Bronchial epithelial cell (primary cell): ENCODE data around the gene POLR2A. TPM values are rescaled to one million over a fixed set of nuclear protein-coding genes. Genes with fewer than 3 reads are reported as not detected.
"Not testable (repeated sequence)": the region's sequence is repeated elsewhere in the genome, so short reads cannot be mapped to it uniquely, and the experiment has no call there.

Experiments
- DNase-seq: peaks from one replicate; pipeline ENCODE4 v3.0.0-alpha.2; 2010; ENCODE audit warnings: low read depth
- FAIRE-seq: peaks from 2 replicates; lab custom pipeline; 2011; peaks lifted over from hg19 to GRCh38; lab: Jason Lieb, UNC
- H3K27me3 ChIP-seq: 2 replicates; pipeline ENCODE4 v1.5.1; 2011; ENCODE audit warnings: low read length; ENCODE audit not compliant: control insufficient read depth, insufficient read depth
- H3K36me3 ChIP-seq: 2 replicates; pipeline ENCODE4 v1.5.1; 2011; ENCODE audit warnings: low read length; ENCODE audit not compliant: control insufficient read depth, insufficient read depth
- H3K4me3 ChIP-seq: 2 replicates; pipeline ENCODE4 v1.5.1; 2011; ENCODE audit warnings: mild to moderate bottlenecking, low read depth, low read length, control low read depth
- CTCF ChIP-seq: IDR thresholded peaks from 2 replicates; pipeline ENCODE4 v1.5.1; 2011; ENCODE audit warnings: mild to moderate bottlenecking, moderate library complexity, low read length, control low read depth, inconsistent platforms; ENCODE audit not compliant: insufficient read depth, severe bottlenecking
- total RNA-seq: library from RNA; depleted of rRNA; stranded (reverse); fragments of >200 nt; gene quantifications from 2 replicates; pipeline ENCODE4 v1.2.1, GENCODE V29; 2014

Gene POLR2A
- total RNA-seq, 1 donor from 2014 or later, result 38.4 TPM

DNA sequence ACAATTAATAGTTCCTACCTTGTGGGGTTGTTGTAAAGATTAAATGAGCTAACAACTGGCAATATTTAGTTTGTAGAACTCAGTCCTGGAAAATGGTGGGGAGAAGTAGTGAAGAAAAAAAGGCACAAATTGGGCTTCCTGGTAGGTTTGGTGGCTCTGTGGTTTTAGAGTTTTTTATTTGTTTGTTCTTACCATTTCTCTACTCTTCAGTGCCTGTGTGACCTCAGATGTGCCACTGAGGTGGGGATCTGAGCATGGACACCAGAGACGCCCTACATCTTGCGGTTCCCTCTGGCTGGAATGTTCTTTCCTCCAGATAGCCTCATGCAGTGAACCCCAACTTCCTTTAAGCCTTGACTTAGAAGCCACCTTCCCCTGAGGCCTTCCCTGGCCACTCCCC lies 12.4 kb upstream of the POLR2A start:
- peaks cover 6% of the 10 kb centered on the region for H3K36me3 ChIP-seq
- FAIRE-seq, result peak; percentile 50
- TF ChIP-seq CTCF, result no peak

DNA sequence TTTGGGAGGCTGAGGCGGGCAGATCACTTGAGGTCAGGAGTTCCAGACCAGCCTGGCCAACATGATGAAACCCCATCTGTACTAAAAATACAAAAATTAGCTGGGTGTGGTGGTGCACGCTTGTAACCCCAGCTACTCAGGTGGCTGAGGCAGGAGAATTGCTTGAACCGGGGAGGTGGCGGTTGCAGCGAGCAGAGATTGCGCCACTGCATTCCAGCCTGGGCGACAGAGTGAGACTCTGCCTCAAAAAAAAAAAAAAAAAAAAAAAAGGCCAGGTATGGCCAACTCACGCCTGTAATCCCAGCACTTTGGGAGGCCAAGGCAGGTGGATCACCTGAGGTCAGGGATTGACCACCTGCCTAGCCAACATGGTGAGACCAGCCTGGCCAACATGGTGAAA lies 9.4 kb upstream of the POLR2A start:
- FAIRE-seq, DNase-seq, H3K27me3 ChIP-seq, H3K36me3 ChIP-seq, H3K4me3 ChIP-seq: not testable (repeated sequence)

More for the DNA sequence above, 12.4 kb upstream of the POLR2A start:
- no peaks in the 10 kb centered on the region for H3K27me3 ChIP-seq
- no peak overlapping the region for H3K4me3 ChIP-seq
- DNase-seq, result no peak

DNA sequence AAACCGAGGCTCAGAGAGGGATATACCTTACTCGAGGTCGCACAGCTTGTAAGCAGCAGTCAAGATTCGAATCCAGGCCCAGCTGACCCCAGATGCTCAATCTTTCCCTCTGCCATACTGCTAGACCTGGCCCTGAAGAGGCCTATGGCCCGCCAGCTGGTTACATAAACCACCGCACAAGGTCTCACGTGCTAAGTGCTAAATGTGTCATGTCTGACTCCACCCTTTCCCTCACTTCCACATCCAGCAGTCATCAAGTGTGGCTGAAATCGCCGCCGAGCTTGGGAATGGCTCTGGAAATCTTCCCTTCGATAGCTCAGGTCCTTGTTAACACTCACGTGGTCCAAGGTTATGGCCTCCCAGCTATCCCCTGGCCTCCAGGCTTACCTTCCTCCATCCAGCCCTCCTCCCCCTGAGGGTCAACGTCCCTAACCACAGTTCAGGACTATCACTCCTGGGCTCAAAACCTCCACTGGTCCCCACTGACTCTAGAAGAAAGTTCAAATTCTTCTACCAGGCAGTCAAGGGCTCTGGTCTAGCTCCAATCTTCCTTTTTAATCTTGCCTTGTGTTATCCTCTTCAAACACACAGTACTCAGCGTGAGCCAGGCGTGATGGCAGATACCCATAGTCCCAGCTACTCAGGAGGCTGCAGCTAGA lies 8.3 kb upstream of the POLR2A start:
- Histone ChIP-seq H3K4me3 (no peak overlapping the region), H3K36me3 (peaks cover 1% of the 10 kb centered on the region), H3K27me3 (no peaks in the 10 kb centered on the region)
- DNase-seq, result peak; percentile 57
- FAIRE-seq, result no peak
- TF ChIP-seq CTCF, result no peak

DNA sequence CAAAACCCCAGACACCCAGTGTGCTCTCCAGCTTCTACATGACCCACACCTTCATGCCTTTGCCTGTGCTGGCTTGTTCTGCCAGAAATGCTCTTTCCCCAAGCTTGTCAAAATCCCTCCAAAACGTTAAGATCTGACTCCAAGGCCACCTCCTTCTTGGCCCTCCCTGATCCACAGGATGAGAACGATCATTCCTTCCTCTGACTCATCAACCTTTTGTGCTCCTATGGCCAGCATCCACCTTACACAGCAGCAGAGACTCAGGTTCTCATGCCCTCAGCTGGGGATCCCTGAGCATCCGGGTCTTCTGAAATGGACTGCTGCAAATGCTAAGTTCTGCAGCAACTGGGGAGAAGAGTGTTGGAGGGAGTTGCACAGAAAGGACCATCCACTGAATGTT lies 7.7 kb upstream of the POLR2A start:
- FAIRE-seq (peak; percentile 76), DNase-seq (peak; percentile 98)
- H3K27me3 ChIP-seq, result no peaks in the 10 kb centered on the region
- H3K36me3 ChIP-seq, result peaks cover under 1% of the 10 kb centered on the region
- TF ChIP-seq CTCF, result no peak
- no peak overlapping the region for H3K4me3 ChIP-seq

DNA sequence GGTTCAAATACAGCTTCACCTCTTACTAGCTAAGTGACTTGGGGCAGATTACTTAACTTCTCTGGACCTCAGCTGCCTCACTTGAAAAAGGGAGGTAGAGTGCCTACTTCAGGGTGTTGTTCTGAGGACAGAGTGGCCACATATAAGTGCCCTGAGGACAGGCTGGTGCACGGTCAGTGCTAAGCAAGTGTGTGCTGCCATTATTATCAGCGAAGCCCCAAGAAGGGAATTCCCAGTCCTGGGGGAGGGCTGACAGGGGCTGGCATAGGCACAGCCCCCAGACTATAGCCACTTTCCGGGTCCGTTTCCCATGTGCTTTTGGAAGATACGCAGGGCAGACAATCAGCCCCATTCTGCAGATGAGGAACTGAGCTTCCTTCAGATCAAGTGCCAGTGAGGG lies 7.2 kb upstream of the POLR2A start:
- no peak for TF ChIP-seq CTCF

DNA sequence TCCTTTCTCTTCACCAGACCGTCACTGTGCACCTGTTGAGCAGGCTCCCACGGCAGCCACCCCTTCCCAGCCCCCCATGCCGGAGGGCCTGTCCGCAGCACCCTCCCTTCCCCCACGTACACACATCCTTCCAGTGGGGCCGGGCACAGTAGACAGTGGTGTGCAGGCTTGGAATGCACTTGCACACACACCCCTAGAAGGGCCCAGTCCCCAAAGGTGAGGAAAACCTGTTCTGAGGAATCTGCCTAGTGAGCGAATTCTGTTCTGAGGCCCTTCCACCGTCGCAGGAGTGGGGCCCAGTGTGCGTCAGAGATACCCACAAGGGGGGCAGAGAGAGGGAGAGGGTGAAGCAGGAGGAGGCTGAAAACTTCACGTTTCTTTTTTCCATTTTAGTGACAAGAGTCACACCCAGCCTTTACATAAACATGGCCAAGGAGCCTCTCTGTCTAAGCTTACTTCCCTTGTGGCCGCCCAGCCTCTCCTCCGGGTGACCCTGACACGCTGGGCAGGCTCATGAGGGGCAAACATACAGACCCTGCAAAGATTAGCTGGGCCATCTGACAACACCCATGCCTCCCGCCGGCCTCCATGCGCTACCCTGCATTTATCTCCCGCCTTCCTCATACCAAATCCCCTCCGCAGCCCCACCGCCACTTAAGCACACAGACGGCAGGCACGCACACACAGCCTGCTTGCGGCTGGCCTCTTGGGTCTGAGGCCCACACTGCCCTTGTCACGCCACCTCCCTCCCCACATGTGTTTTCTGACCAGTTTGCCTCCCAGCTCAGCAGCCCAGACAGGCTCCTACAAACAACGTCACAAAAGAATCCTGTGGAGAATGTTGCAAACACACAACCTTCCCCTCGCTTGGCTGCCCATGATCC lies 6.5 kb upstream of the POLR2A start:
- Histone ChIP-seq H3K36me3 (no peaks in the 10 kb centered on the region), H3K27me3 (no peaks in the 10 kb centered on the region), H3K4me3 (peak overlapping the region; percentile 85)
- no peak for FAIRE-seq
- DNase-seq, result peak; percentile 51
- no peak for TF ChIP-seq CTCF

More for the DNA sequence above, 7.2 kb upstream of the POLR2A start:
- FAIRE-seq (no peak), DNase-seq (no peak)
- H3K36me3 ChIP-seq, result no peaks in the 10 kb centered on the region
- no peaks in the 10 kb centered on the region for H3K27me3 ChIP-seq
- no peak overlapping the region for H3K4me3 ChIP-seq
